Activated CD4-positive, alpha-beta T cell treated with anti-CD3 and anti-CD28 coated beads for 24 hours (primary cell): ENCODE data around the gene MIPEP.

Experiments
- DNase-seq, 2 donors: peaks; one replicate each; pipeline ENCODE4 v3.0.0-alpha.2; 2020; ENCODE audit warnings: low read depth in 2 of 2

MIPEP gene

GRCh38 chr13:23683084-23683483 lies 206.1 kb downstream of the MIPEP start:
- no peak for DNase-seq

- no peak for DNase-seq
These were observed 208.1 kb downstream of the MIPEP start for GRCh38 chr13:23680845-23681669.
